IMR-90 (cell line): ENCODE measurements around the gene ZNF627. TPM values are rescaled to one million over a fixed set of nuclear protein-coding genes. Genes with fewer than 3 reads are reported as not detected.

Source experiments
- ATAC-seq: fragments of 200-7000 bp; cut with Tn5 transposase; 2 replicates; pipeline ENCODE4 v1.9.1; 2020; ENCODE audit warnings: low read depth, mild to moderate bottlenecking, moderate library complexity
- BruUV-seq: library from RNA; stranded (reverse); fragments of 400-500 nt; replicated peaks from 2 replicates; lab custom pipeline; 2021; lab: Mats Ljungman, UMichigan
- CTCF ChIA-PET: fragments of 300-600 bp; formaldehyde crosslinking; extraction: SDS; loops from one replicate; lab custom pipeline; 2021; ENCODE audit warnings: antibody characterized with exemption; lab: Yijun Ruan, JAX
- POLR2A ChIA-PET: fragments of 300-600 bp; sonication (Branson Sonifier 250); formaldehyde crosslinking; loops from one replicate; lab custom pipeline; 2022; ENCODE audit warnings: antibody characterized with exemption; ENCODE audit not compliant: unreplicated experiment; lab: Charles Lee
- DNase-seq: peaks from one replicate; pipeline ENCODE4 v3.0.0; 2013
- H2AFZ ChIP-seq: replicated peaks from 2 replicates; pipeline ENCODE3; 2013; ENCODE audit warnings: low read length, mild to moderate bottlenecking; ENCODE audit not compliant: poor library complexity
- H2AK5ac ChIP-seq: 2 replicates; pipeline ENCODE4 v1.6.1; 2013; ENCODE audit warnings: low read depth, low read length, inconsistent platforms
- H2AK9ac ChIP-seq: replicated peaks from 2 replicates; pipeline ENCODE3; 2013; ENCODE audit warnings: mild to moderate bottlenecking, low read depth, low read length, moderate library complexity; ENCODE audit not compliant: poor library complexity
- H2BK120ac ChIP-seq: 2 replicates; pipeline ENCODE4 v1.6.1; 2013; ENCODE audit warnings: low read depth, low read length, inconsistent platforms
- H2BK15ac ChIP-seq: 3 replicates; pipeline ENCODE4 v1.6.1; 2013; ENCODE audit warnings: low read depth, low read length, inconsistent platforms
- H2BK20ac ChIP-seq: 2 replicates; pipeline ENCODE4 v1.6.1; 2013; ENCODE audit warnings: low read depth, mild to moderate bottlenecking, inconsistent platforms, low read length, moderate library complexity
- H2BK5ac ChIP-seq: 2 replicates; pipeline ENCODE4 v1.6.1; 2013; ENCODE audit warnings: mild to moderate bottlenecking, low read depth, low read length, inconsistent platforms; ENCODE audit not compliant: poor library complexity, severe bottlenecking
- H3K14ac ChIP-seq: replicated peaks from 2 replicates; pipeline ENCODE4 v1.6.1; 2013; ENCODE audit warnings: low read depth, low read length, inconsistent platforms
- H3K18ac ChIP-seq: 2 replicates; pipeline ENCODE4 v1.6.1; 2013; ENCODE audit warnings: low read depth, low read length, control low read depth
- H3K23ac ChIP-seq: 2 replicates; pipeline ENCODE4 v1.6.1; 2013; ENCODE audit warnings: low read depth, low read length, inconsistent platforms
- H3K27ac ChIP-seq: 2 replicates; pipeline ENCODE4 v1.5.1; 2013; ENCODE audit warnings: mild to moderate bottlenecking, control low read depth, low read length; ENCODE audit not compliant: insufficient read depth
- H3K27me3 ChIP-seq: 2 replicates; pipeline ENCODE4 v1.6.1; 2013; ENCODE audit warnings: low read length; ENCODE audit not compliant: control insufficient read depth, insufficient read depth
- H3K36me3 ChIP-seq: 2 replicates; pipeline ENCODE4 v1.6.1; 2013; ENCODE audit warnings: low read length, mixed read lengths; ENCODE audit not compliant: control insufficient read depth, insufficient read depth
- H3K4ac ChIP-seq: 2 replicates; pipeline ENCODE4 v1.6.1; 2013; ENCODE audit warnings: low read depth, low read length, inconsistent platforms
- H3K4me1 ChIP-seq: 2 replicates; pipeline ENCODE4 v1.6.1; 2013; ENCODE audit warnings: low read length, mixed read lengths; ENCODE audit not compliant: control insufficient read depth, insufficient read depth
- H3K4me2 ChIP-seq: 2 replicates; pipeline ENCODE4 v1.6.1; 2013; ENCODE audit warnings: low read depth, mild to moderate bottlenecking, control low read depth, low read length, moderate library complexity
- H3K4me3 ChIP-seq: 2 replicates; pipeline ENCODE4 v1.5.1; 2013; ENCODE audit warnings: low read depth, mild to moderate bottlenecking, control low read depth, low read length, moderate library complexity; ENCODE audit not compliant: insufficient read depth
- H3K56ac ChIP-seq: 2 replicates; pipeline ENCODE4 v1.6.1; 2013; ENCODE audit warnings: low read length, inconsistent platforms; ENCODE audit not compliant: insufficient read depth; ENCODE audit errors: extremely low read depth
- H3K79me1 ChIP-seq, 2 experiments: 2 replicates each; pipeline ENCODE4 v1.6.1; 2013; ENCODE audit warnings: low read length in 2 of 2, inconsistent platforms in 1 of 2, low read depth in 1 of 2
- H3K9ac ChIP-seq: 2 replicates; pipeline ENCODE4 v1.6.1; 2013; ENCODE audit warnings: low read depth, low read length, control low read depth
- H3K9me1 ChIP-seq: 2 replicates; pipeline ENCODE4 v1.6.1; 2013; ENCODE audit warnings: low read length, inconsistent platforms; ENCODE audit not compliant: insufficient read depth
- H3K9me3 ChIP-seq: 2 replicates; pipeline ENCODE4 v1.6.1; 2013; ENCODE audit warnings: low read length; ENCODE audit not compliant: control insufficient read depth, insufficient read depth
- H4K20me1 ChIP-seq: 2 replicates; pipeline ENCODE4 v1.6.1; 2013; ENCODE audit warnings: low read length, inconsistent platforms; ENCODE audit not compliant: insufficient read depth
- H4K5ac ChIP-seq: 2 replicates; pipeline ENCODE4 v1.6.1; 2013; ENCODE audit warnings: mild to moderate bottlenecking, low read depth, low read length, control low read depth
- H4K8ac ChIP-seq, 2 experiments: 2 replicates each; pipeline ENCODE4 v1.6.1; 2013; ENCODE audit warnings: low read depth in 2 of 2, low read length in 2 of 2, control low read depth in 1 of 2, inconsistent platforms in 1 of 2
- H4K91ac ChIP-seq: 2 replicates; pipeline ENCODE4 v1.6.1; 2013; ENCODE audit warnings: low read depth, low read length, inconsistent platforms; ENCODE audit not compliant: insufficient read depth
- BHLHE40 ChIP-seq: fragments of 150-350 bp; IDR thresholded peaks from 2 replicates; pipeline ENCODE4 v1.6.1; 2016; ENCODE audit warnings: mild to moderate bottlenecking, low read depth, low read length
- CTCF ChIP-seq: conservative IDR thresholded peaks from 2 replicates; pipeline ENCODE4 v1.5.1; 2012; ENCODE audit warnings: mild to moderate bottlenecking, low read depth, low read length, improper control_type of control experiment
- MAFK ChIP-seq: IDR thresholded peaks from 2 replicates; pipeline ENCODE4 v1.6.1; 2012; ENCODE audit warnings: low read depth, low read length, improper control_type of control experiment
- MAZ ChIP-seq: IDR thresholded peaks from 2 replicates; pipeline ENCODE4 v1.6.1; 2012; ENCODE audit warnings: low read depth, mild to moderate bottlenecking, low read length, improper control_type of control experiment, moderate library complexity, borderline replicate concordance
- MXI1 ChIP-seq: IDR thresholded peaks from 2 replicates; pipeline ENCODE4 v1.6.1; 2012; ENCODE audit warnings: low read depth, mild to moderate bottlenecking, low read length, moderate library complexity, borderline replicate concordance
- POLR2A ChIP-seq: IDR thresholded peaks from 2 replicates; pipeline ENCODE4 v1.6.1; 2012; ENCODE audit warnings: mild to moderate bottlenecking, low read depth, low read length
- RFX5 ChIP-seq: IDR thresholded peaks from 2 replicates; pipeline ENCODE4 v1.8.0; 2012; ENCODE audit warnings: low read depth, mild to moderate bottlenecking, low read length, moderate library complexity
- WGBS, 2 experiments: methylation state at CpG; one replicate each; pipeline versions ENCODE4 v1.1.5 to v1.1.7; 2013; ENCODE audit warnings: missing lambda C conversion rate in 2 of 2; ENCODE audit not compliant: insufficient read length in 1 of 2; ENCODE audit errors: extremely low coverage in 2 of 2; 5-methylcytosine and 5-hydroxymethylcytosine counted together
- dilution Hi-C: fragments of 300-500 bp; cut with HindIII; formaldehyde crosslinking; loops from one replicate; pipeline ENCODE4 v1.14.3; 2018; ENCODE audit warnings: low sequenced_read_pairs; ENCODE audit not compliant: unreplicated experiment
- in situ Hi-C: fragments of 300-500 bp; cut with MboI; formaldehyde crosslinking; loops from 3 replicates; pipeline ENCODE4 v1.14.3; 2019; ENCODE audit warnings: low sequenced_read_pairs, inconsistent platforms, mixed read lengths
- intact Hi-C: fragments of 100-400 bp; cut with micrococcal nuclease; formaldehyde crosslinking; loops from 2 replicates; pipeline ENCODE4 v1.10.0; 2022
- polyA plus RNA-seq, 3 experiments: library from polyadenylated mRNA; depleted of rRNA; stranded (reverse); fragments of >200 nt; gene quantifications; 2 replicates each; pipeline ENCODE4 v1.2.3, GENCODE V29; 2012; ENCODE audit warnings: low replicate concordance in 1 of 3
- total RNA-seq: library from RNA; depleted of rRNA; stranded (reverse); fragments of >200 nt; gene quantifications from 2 replicates; pipeline ENCODE4 v1.2.3, GENCODE V29; 2012

Gene ZNF627
- total and polyA plus RNA-seq, 2 of the 4 experiments (the other 2 are of a cell fraction), result 6.3 to 34.4 TPM

GRCh38 chr19:11558881-11559828 lies 38.1 kb upstream of the ZNF627 start, which contains the start of gene ELOF1:
Gene ELOF1 (minus strand): TSS chr19:11559230. CDS start chr19:11554347, 4,883 bp downstream.
- Histone ChIP-seq H3K9me3 (no peaks in the 10 kb centered on the region), H4K20me1 (peaks cover 32% of the 10 kb centered on the region), H3K27me3 (no peaks in the 10 kb centered on the region), H3K79me1 (peaks cover 8 to 51% of the 10 kb centered on the region in 2 experiments), H4K5ac (peak within 1 kb of the TSS; percentile 32), H3K27ac (peak within 1 kb of the TSS; percentile 49), H2AK9ac (peak within 1 kb of the TSS; percentile 92), H2AK5ac (peak within 1 kb of the TSS; percentile 87), H3K4me3 (peak within 1 kb of the TSS; percentile 73), H2BK5ac (peak within 1 kb of the TSS; percentile 56), H3K23ac (peak within 1 kb of the TSS; percentile 88; the same call in 1 of the 2 replicates), H3K14ac (peak within 1 kb of the TSS; percentile 93), H3K36me3 (peaks cover 12% of the 10 kb centered on the region), H2BK15ac (no peak within 1 kb of the TSS; the same call in 2 of the 3 replicates), H4K8ac (peak within 1 kb of the TSS; percentile 71 to 97), H3K56ac (peak within 1 kb of the TSS; percentile 73), H2AFZ (peak within 1 kb of the TSS; percentile 96), H3K18ac (peak within 1 kb of the TSS; percentile 4; the same call in 1 of the 2 replicates), H3K4me2 (peak within 1 kb of the TSS; percentile 83), H3K9ac (peak within 1 kb of the TSS; percentile 77), H3K4ac (peak within 1 kb of the TSS; percentile 57), H3K9me1 (peaks cover 8% of the 10 kb centered on the region; the same call in 1 of the 2 replicates), H4K91ac (peak within 1 kb of the TSS; percentile 45), H3K4me1 (no peaks in the 10 kb centered on the region), H2BK120ac (peak within 1 kb of the TSS; percentile 15; the same call in 1 of the 2 replicates), H2BK20ac (no peak within 1 kb of the TSS)
- ChIA-PET POLR2A (interaction anchor here (0.6 kb wide), 2 partner anchors 74 to 135 kb away, joined by 3 read pairs; no protein-coding TSS in a partner anchor), CTCF (interaction anchor here (0.6 to 1.3 kb wide), 6 partner anchors 24 to 221 kb away, joined by 3 to 6 read pairs (median 3); no protein-coding TSS in a partner anchor)
- dilution Hi-C loops, result no loop called here
- DNase-seq (peak; percentile 98), ATAC-seq (peak; percentile 97)
- in situ Hi-C loops, result no loop called here
- BruUV-seq, result TSS peak; percentile 65
- WGBS, 2 experiments, result 0% methylated on average over 10 of the region's 57 CpGs; no CpG with 5 or more reads in 1 of the 2 experiments
- intact Hi-C loops, result loop anchor here (1.0 to 2.0 kb wide), 2 partner anchors 20 to 63 kb away; partner anchors contain the start of gene CNN1
- TF ChIP-seq MXI1 (0 out of 2 replicates have a peak, but pooled peaks have one; percentile 37), POLR2A (peak; percentile 63; the same call in 1 of the 2 replicates), MAFK (no peak), BHLHE40 (peak; percentile 72), MAZ (peak; percentile 99), RFX5 (no peak), CTCF (0 out of 2 replicates have a peak, but pooled peaks have one; percentile 15)
